CD4-positive, alpha-beta T cell treated with Interleukin-17A for 4 hours (primary cell): ENCODE results near the gene CMTM7.
"Not testable (repeated sequence)": the region's sequence is repeated elsewhere in the genome, so short reads cannot be mapped to it uniquely, and the experiment has no call there.

ENCODE experiments used
- DNase-seq: peaks from one replicate; pipeline ENCODE4 v3.0.0-alpha.2; 2020; ENCODE audit warnings: mixed read lengths

CMTM7 gene

DNA sequence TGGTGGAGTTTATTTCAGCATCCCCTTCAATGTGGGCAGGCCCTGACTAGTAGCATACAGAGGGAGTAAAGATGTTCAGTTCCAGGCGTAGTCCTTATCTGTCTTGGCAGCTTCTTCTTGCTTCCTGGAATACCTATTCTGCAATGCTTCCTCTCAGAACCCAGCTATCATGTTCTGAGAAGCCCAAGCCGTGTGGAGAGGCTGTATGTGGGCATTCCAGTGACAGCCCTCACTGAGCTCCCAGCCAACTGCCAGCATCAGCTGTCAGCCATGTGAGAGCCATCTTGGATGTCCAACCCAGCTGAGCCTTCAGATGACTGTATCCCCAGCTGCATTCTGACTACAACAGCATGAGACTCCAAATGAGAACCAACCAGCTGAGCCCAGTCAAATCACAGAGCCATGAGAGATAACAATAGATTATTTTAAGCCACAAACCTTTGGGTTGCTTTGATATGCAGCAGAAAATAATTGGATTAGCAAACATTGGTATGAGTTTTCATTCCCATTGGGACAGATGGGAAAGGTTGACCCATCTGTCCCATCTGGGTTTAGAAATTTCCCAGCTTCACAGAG lies 8.4 kb upstream of the CMTM7 start:
- DNase-seq = no peak

DNA sequence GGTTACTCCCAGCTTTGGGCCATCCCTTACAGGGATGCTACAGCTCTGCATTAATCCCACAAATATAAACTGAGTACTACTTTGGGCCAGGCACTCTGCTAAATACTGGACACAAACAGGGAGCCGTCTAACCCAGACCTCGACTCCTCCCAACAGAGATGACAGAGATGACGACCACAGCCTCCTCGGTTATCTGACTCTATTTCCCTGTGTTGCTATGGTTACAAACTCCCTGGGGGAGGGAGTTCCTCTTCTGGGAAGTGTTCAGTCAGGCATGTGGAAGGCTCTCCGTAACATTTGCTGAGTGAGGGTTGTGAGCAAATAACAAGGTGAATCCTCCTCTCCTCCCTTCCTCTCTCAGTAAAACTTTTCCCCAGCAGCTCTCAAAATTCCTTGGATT lies 6.7 kb upstream of the CMTM7 start:
- DNase-seq = no peak

DNA sequence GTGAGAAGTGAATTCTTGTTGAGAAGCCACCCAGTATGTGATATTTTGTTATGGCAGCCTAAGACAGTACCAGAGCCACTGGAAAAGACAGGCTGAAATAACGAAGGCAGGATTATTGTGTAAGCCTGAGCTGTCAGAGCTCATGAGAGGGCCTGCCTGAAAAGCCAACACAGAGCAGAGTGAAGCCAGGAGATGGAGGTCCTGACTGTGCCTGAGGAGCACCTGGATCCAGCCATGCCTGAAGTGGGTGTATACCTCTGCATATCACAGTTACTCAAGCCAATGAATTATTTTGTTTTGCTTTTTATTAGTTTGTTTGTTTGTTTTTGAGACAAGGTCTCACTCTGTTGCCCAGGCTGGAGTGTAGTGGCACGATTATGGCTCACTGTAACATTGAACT lies 4.1 kb upstream of the CMTM7 start:
- no peak for DNase-seq

- DNase-seq = not testable (repeated sequence)
These were observed 2.1 kb upstream of the CMTM7 start for GRCh38 chr3:32389577-32389976.

DNA sequence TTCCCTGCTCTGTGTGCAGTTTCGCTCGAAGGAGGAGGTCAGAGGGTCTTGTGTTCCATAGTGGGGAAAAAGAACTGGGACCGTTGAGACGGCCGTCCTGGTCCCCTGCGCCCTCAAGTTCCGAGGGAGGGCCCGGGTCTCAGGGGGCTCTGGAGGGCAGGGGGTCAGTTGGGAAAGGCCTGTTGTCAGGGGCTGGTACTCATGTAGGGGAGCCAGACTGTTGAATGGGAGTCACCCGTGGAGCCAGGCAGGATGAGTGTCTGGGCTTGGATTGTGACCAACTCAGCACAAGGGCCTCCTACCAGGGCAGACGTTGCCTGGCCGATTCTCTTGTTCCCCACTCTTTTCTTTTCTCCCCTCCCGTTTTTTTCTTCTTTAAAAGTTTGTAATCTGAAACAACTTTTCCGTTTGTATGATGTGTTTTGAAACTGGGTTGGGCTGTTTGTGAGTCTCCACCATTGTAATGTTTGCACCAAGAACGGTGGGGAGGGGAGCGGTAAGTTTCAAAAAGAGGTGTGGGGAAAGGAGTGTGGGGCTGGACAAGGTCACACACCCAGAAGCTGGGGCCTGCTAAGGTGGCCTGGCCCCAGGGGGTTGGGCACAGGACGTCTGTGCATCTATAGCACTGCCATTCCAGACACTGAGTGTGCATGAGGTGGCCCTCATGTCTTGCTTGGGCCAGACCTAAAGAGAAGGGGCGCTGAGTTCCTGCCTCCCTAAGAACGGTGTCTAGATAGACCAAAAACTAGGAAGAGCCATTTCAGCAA lies 1.1 kb downstream of the CMTM7 start:
- DNase-seq = peak; percentile 45

- DNase-seq = no peak
These were observed 3.8 kb downstream of the CMTM7 start for GRCh38 chr3:32395496-32395895.

- DNase-seq = no peak
These were observed 6.3 kb downstream of the CMTM7 start for GRCh38 chr3:32397941-32398340.

DNA sequence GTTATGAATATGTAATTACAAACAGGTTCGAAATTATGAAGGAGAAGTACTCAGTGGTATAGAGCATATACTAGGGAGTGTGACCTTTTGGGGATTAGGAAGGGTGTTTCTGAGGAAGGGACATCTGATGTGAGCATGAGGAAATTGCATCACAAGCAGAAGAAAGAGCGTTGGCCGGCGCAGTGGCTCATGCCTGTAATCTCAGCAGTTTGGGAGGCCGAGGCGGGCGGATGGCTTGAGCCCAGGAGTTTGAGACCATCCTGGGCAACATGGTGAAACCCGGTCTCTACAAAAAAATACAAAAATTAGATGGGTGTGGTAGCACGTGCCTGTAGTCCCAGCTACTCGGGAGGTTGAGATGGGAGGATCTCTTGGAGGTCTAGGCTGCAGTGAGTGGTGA lies 6.9 kb downstream of the CMTM7 start:
- no peak for DNase-seq

DNA sequence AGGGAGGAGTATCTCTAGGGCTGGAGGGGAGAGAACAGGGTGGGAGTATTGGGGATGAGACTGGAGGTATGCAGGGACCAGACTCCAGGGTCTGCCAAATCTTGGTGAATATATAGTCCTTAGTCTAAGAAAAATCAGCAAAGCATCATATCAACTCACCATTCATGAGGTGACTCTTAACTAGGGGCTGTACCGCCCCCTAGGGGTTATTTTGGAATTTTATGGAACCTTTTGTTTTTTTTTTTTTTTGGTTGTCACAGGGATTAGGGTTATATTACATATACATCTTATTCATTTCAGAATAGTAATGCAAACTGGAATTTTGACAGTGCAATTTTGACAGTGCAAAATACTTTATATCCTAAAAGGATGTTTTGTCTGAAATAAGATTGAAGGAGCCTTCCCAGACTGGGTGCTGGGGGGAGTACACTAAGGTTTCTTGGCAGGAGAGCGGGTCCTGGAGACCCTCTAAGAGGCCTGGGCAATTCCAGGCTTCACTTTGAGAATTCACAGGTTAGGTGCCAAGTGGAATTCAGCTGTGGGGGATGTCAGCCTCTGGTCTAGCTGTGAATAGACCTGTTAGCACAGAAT lies 7.5 kb downstream of the CMTM7 start:
- peak; percentile 66 for DNase-seq

DNA sequence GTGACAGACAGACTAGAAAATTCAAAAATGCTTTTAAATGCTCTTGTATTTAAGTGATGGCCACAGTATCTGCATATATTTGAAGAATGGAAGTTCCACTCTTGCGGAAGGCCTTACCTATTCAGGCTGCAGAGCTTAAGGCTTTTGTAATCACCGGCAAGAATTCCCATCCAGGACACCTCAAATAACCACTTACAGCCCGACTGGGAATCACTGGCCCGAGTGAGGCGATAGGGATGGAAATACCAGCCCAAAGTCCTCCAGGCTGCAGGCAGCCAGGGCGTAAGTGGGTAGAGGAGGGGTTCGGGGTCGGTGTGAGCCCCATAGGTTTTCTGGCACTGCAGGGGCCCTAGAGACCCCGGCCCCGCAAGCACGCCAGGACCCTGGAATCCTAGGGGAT lies 9.5 kb downstream of the CMTM7 start:
- DNase-seq = no peak

DNA sequence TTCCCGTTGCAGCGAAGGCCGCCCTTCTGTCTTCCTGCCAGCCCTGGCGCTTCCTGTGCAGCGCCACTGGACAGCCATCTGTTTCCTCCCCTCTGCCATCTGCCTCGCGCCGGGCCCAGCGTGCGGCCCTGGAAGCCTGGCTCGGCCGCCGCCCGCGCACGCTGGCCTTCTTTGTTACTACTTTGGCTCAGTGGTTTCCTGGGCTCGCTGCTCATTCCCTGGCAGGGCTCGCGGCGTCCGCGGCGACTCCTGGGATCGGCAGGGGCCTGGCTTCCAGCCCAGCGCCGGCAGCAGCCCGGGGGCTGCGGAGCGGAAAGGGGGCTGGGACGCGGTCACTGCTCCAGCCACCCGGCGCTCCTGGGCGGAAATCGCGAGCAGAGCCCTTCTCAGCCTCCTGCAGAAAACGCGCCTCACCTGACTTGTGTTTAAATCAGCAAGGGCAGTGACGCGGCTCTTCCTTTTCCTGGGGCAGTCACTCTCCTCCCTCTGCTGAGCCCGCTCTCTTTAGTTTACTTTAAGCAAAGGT lies 10.0 kb downstream of the CMTM7 start:
- DNase-seq = peak; percentile 80

DNA sequence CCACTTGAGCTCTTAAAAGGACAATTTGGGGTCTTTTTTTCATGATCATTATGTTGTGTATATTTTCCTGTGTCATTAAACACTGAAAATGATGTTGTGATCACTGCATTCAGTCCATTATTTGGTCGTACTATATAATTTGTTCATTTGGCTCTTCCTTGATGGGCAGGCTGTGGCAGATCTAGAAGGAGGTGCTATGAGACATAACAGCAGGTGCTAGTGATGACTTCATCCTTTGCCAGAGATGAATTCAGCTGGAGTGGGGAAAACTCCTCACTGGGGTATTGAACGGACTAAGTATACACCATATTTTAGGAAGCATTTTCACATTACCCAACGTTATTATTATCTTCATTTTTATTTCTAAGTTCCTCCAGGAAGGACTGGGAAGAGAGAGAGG lies 12.0 kb downstream of the CMTM7 start:
- no peak for DNase-seq

- DNase-seq = no peak
These were observed 13.1 kb downstream of the CMTM7 start for GRCh38 chr3:32404714-32405113.

- no peak for DNase-seq
These were observed 13.5 kb downstream of the CMTM7 start for GRCh38 chr3:32405155-32405554.

GRCh38 chr3:32405711-32406323 lies 14.2 kb downstream of the CMTM7 start:
- no peak for DNase-seq

- no peak for DNase-seq
These were observed 15.1 kb downstream of the CMTM7 start for GRCh38 chr3:32406486-32407408.

- DNase-seq = no peak
These were observed 19.0 kb downstream of the CMTM7 start for GRCh38 chr3:32410367-32411246.

DNA sequence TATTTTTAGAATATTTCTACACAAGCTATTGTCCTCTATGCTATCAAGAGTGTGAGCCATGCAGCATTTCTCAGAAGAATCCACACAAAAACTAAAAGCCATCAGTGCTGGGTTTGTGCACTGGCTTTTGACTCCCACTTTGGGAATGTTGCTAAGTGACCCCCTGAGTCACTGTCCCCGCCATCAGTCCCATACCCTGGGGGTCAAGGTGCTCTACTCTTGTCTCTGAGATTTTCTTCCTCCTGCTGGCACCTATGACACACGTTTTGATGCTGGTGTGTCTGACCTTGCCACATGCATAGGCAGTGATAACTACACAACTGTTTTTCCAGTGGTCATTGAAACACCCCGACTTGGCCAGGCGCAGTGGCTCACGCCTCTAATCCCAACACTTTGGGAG lies 19.8 kb downstream of the CMTM7 start:
- DNase-seq = no peak

- DNase-seq = no peak
These were observed 21.2 kb downstream of the CMTM7 start for GRCh38 chr3:32412887-32413286.

GRCh38 chr3:32413845-32414521 lies 22.3 kb downstream of the CMTM7 start:
- DNase-seq = no peak
